CD4-positive, alpha-beta T cell treated with Interleukin-4 for 4 hours (primary cell): ENCODE results near the gene MARK1.

Experiments
- DNase-seq: peaks from one replicate; pipeline ENCODE4 v3.0.0-alpha.2; 2020

MARK1 gene

GRCh38 chr1:220692436-220693228 is 164.7 kb downstream of the MARK1 start:
- no peak for DNase-seq

- DNase-seq, result no peak
Measured at GRCh38 chr1:220694866-220695382, 167.0 kb downstream of the MARK1 start.

DNA sequence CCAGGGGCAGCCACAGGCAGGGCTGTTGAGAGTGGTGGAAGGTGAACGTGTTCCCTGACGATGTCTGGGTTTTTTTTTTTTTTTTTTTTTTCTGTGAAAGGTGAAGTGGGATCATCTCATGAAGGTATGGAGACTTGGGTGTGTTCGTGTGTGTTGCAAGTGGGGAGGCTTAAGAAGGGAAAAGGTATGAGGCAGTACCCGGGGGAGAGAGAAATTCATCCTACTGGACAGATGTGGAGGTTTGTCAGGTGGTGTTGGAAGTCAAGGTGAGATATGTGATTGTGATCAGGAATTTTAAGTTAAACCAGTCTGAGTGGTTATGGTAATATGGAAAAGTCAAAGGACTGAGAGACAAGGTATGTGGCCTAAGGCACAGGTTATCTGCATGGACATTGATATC is 167.5 kb downstream of the MARK1 start:
- no peak for DNase-seq

GRCh38 chr1:220696226-220696862 is 168.4 kb downstream of the MARK1 start:
- no peak for DNase-seq

DNA sequence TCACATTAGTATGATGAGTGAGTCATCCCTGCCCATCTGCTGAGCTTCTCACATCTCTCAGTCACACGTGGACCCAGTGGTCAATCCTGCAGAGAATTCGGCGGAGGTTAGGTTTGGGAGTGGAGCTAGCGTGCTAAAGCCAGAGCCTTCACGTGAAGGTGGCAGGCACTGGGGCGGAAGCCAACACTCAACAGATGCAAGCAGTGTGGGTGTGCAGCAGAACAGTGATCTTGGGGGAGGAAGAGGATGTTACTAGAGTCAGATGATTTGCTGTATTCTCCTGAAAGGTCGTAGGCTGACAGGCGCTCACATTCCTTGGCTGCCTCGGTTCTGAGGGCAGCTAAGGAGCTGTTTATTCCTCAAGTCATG is 168.9 kb downstream of the MARK1 start:
- no peak for DNase-seq

GRCh38 chr1:220697326-220697725 is 169.4 kb downstream of the MARK1 start:
- DNase-seq, result no peak

GRCh38 chr1:220698607-220699016 is 170.7 kb downstream of the MARK1 start:
- no peak for DNase-seq

- DNase-seq, result no peak
Measured at GRCh38 chr1:220699044-220699443, 171.1 kb downstream of the MARK1 start.

DNA sequence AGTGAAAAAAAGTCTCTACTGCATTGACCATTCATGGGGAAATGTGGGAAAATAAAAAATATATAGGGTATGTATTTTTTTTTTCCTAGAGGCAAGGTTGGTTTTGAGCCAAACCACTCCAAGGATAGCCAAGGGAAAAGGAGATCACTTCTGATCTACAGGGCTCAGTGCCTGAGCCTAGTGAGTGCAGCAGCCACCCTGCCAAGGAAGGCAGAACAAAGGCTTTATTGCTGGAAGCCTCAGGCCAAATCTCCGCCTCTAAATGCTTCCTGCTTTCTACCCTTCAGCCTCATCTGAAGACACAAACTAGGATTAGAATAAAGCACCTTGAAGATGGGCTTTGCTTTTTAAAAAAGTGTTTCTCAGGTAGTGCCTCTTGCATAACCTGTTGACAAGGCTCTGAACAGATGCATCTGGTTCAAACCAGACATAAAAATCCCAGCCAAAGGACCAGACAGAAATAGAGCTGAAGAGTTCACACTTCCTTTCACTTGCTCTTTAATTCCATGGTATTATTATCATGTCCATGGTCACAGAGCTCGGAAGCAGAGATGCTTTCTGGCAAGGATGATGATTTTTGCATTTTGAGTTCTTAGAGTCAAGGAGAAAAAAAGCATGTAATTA is 172.7 kb downstream of the MARK1 start:
- no peak for DNase-seq

DNA sequence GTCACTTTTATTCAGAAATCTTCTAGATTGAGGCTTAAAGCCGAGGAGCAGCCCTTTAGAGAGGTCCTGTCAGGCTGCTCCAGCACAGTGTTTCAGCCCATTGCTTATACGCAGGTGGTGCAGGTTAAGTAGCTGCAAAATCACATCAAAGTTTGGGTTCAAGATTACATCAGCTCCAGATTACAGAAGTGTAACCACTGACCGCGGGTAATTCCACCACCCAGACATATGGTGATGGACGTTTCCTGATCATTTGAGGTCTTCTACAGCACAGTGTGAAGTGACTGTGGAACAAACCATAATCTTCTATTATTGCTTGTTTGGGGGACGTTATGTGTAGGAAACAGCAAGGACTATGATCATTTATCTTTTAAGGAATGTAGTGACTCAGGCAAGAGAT is 174.0 kb downstream of the MARK1 start:
- DNase-seq, result no peak

DNA sequence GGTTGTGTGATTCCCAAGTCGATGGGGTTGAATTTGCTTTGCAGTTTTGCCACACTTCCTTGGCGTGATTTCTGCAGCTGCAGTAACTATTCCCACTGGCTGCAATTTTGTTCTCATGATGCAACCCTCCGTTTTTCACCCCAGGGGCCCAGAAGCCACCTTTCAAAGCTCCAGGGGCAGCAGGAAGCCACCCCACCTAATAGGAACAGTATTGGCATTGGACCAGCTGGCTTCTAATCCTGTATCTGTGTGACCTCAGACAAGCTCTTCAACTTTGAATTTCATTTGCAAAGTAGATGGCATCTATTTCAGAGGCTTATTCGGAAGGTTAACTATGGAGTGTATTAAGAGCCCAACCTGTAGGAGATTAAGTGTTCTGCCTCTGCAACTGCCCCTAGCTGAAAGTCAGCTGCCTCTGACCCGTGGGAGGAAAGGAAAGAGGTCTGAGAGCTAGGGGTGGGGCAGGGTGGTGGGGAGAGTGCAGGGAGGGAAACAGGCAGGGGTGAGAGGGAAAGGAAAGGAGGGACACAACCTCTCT is 174.9 kb downstream of the MARK1 start:
- DNase-seq, result no peak

GRCh38 chr1:220703305-220703704 is 175.4 kb downstream of the MARK1 start:
- no peak for DNase-seq

DNA sequence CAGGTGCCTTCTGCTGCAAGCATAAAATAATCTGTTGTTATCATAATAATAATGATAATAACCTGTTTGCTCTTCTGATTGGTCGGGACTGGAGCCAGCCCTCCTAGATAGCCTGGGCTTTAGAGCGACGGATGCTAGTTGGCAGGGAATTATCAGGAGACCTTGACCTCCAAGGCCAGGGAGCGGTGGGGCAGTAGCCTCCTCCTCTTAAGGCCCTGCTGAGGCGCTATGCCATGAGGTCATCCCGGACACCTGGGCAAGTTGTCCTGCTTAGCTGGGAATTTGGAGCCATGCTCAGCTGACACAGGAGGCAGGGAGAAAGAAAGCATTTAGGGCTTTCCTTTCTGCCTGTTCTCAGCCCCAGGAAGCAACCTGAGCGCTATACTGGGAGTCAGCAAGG is 177.8 kb downstream of the MARK1 start:
- no peak for DNase-seq

DNA sequence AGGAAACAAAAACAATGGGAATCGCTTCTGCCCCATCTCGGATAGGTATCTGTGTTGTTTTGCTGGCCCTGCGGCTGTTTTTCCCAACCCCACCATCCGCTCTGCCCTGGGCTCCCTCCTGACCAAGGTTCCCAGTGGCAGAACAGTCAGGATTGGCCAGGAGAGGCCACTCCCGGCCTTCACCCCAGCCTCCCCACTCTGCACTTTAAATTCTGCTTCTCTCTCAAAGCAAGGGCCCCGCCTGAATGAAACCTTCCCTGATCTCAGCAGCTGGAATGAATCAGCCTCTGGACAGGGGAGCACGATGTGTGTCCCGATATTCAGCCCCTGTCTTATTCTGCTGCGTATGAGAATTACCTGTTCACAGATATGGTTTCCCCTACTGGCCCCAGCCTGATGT is 178.5 kb downstream of the MARK1 start:
- DNase-seq, result no peak

- DNase-seq, result no peak
Measured at GRCh38 chr1:220707160-220707559, 179.2 kb downstream of the MARK1 start.

DNA sequence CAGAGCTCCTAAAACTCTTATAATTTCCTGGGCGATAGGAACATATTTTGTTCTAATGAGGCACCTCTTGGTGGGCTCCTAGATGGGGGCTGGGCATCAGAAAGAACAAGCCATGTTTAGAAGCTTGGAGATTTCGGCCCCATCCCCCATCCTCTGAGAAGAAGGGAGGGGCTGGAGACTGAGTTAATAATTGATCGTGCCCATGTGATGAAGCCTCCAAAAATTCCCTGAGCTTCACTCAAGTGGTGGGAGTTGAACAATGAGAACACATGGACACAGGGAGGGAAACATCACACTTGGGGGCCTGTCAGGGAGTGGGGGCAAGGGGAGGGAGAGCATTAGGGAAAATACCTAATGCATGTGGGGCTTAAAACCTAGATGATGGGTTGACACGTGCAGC is 180.3 kb downstream of the MARK1 start:
- no peak for DNase-seq

- no peak for DNase-seq
Measured at GRCh38 chr1:220708936-220709801, 181.2 kb downstream of the MARK1 start.

GRCh38 chr1:220710333-220710732 is 182.4 kb downstream of the MARK1 start:
- DNase-seq, result no peak

DNA sequence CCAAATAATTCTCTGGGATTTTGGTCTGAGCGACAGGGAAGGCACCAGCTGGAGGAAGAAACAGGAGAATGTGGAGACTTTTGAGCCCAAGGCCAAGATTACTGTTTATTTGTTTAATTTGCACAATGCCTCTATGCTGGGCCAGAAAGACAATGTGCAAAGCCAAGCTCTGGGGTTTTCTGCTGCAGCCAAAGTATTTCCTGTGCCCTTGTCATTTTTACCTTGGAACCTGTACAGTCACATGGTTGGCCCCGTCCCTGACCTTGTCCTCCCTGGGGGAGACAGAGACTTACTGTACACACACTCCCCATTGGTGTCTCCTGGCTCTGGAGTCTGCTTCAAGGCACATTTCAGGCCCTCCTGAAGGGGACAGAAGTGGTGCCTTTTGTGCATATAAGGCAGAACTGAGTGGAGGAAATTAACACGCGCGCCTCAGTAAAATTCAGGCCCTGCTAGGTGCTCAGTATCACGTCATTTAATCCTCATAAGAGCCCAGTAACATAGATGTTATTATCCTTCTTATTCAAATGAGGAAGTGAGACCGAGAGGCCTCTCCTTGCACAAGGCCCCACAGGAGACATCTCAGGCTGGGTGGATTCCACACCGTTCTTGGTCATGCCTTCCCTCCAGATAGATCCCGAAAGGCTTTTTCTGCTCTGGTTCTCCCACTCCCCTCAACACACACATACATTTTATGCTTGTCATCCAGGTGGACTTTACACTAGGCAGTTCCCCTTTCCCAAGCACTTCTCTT is 183.3 kb downstream of the MARK1 start:
- no peak for DNase-seq
